IMR-90 (cell line): ENCODE measurements around the gene CAMK2G. TPM values are rescaled to one million over a fixed set of nuclear protein-coding genes. Genes with fewer than 3 reads are reported as not detected.

Experiments used
- ATAC-seq: fragments of 200-7000 bp; cut with Tn5 transposase; 2 replicates; pipeline ENCODE4 v1.9.1; 2020; ENCODE audit warnings: low read depth, mild to moderate bottlenecking, moderate library complexity
- BruUV-seq: library from RNA; stranded (reverse); fragments of 400-500 nt; replicated peaks from 2 replicates; lab custom pipeline; 2021; lab: Mats Ljungman, UMichigan
- CTCF ChIA-PET: fragments of 300-600 bp; formaldehyde crosslinking; extraction: SDS; loops from one replicate; lab custom pipeline; 2021; ENCODE audit warnings: antibody characterized with exemption; lab: Yijun Ruan, JAX
- POLR2A ChIA-PET: fragments of 300-600 bp; sonication (Branson Sonifier 250); formaldehyde crosslinking; loops from one replicate; lab custom pipeline; 2022; ENCODE audit warnings: antibody characterized with exemption; ENCODE audit not compliant: unreplicated experiment; lab: Charles Lee
- DNase-seq: peaks from one replicate; pipeline ENCODE4 v3.0.0; 2013
- H2AFZ ChIP-seq: replicated peaks from 2 replicates; pipeline ENCODE3; 2013; ENCODE audit warnings: low read length, mild to moderate bottlenecking; ENCODE audit not compliant: poor library complexity
- H2AK5ac ChIP-seq: 2 replicates; pipeline ENCODE4 v1.6.1; 2013; ENCODE audit warnings: low read depth, low read length, inconsistent platforms
- H2AK9ac ChIP-seq: replicated peaks from 2 replicates; pipeline ENCODE3; 2013; ENCODE audit warnings: mild to moderate bottlenecking, low read depth, low read length, moderate library complexity; ENCODE audit not compliant: poor library complexity
- H2BK120ac ChIP-seq: 2 replicates; pipeline ENCODE4 v1.6.1; 2013; ENCODE audit warnings: low read depth, low read length, inconsistent platforms
- H2BK15ac ChIP-seq: 3 replicates; pipeline ENCODE4 v1.6.1; 2013; ENCODE audit warnings: low read depth, low read length, inconsistent platforms
- H2BK20ac ChIP-seq: 2 replicates; pipeline ENCODE4 v1.6.1; 2013; ENCODE audit warnings: low read depth, mild to moderate bottlenecking, inconsistent platforms, low read length, moderate library complexity
- H2BK5ac ChIP-seq: 2 replicates; pipeline ENCODE4 v1.6.1; 2013; ENCODE audit warnings: mild to moderate bottlenecking, low read depth, low read length, inconsistent platforms; ENCODE audit not compliant: poor library complexity, severe bottlenecking
- H3K14ac ChIP-seq: replicated peaks from 2 replicates; pipeline ENCODE4 v1.6.1; 2013; ENCODE audit warnings: low read depth, low read length, inconsistent platforms
- H3K18ac ChIP-seq: 2 replicates; pipeline ENCODE4 v1.6.1; 2013; ENCODE audit warnings: low read depth, low read length, control low read depth
- H3K23ac ChIP-seq: 2 replicates; pipeline ENCODE4 v1.6.1; 2013; ENCODE audit warnings: low read depth, low read length, inconsistent platforms
- H3K27ac ChIP-seq: 2 replicates; pipeline ENCODE4 v1.5.1; 2013; ENCODE audit warnings: mild to moderate bottlenecking, control low read depth, low read length; ENCODE audit not compliant: insufficient read depth
- H3K27me3 ChIP-seq: 2 replicates; pipeline ENCODE4 v1.6.1; 2013; ENCODE audit warnings: low read length; ENCODE audit not compliant: control insufficient read depth, insufficient read depth
- H3K36me3 ChIP-seq: 2 replicates; pipeline ENCODE4 v1.6.1; 2013; ENCODE audit warnings: low read length, mixed read lengths; ENCODE audit not compliant: control insufficient read depth, insufficient read depth
- H3K4ac ChIP-seq: 2 replicates; pipeline ENCODE4 v1.6.1; 2013; ENCODE audit warnings: low read depth, low read length, inconsistent platforms
- H3K4me1 ChIP-seq: 2 replicates; pipeline ENCODE4 v1.6.1; 2013; ENCODE audit warnings: low read length, mixed read lengths; ENCODE audit not compliant: control insufficient read depth, insufficient read depth
- H3K4me2 ChIP-seq: 2 replicates; pipeline ENCODE4 v1.6.1; 2013; ENCODE audit warnings: low read depth, mild to moderate bottlenecking, control low read depth, low read length, moderate library complexity
- H3K4me3 ChIP-seq: 2 replicates; pipeline ENCODE4 v1.5.1; 2013; ENCODE audit warnings: low read depth, mild to moderate bottlenecking, control low read depth, low read length, moderate library complexity; ENCODE audit not compliant: insufficient read depth
- H3K56ac ChIP-seq: 2 replicates; pipeline ENCODE4 v1.6.1; 2013; ENCODE audit warnings: low read length, inconsistent platforms; ENCODE audit not compliant: insufficient read depth; ENCODE audit errors: extremely low read depth
- H3K79me1 ChIP-seq, 2 experiments: 2 replicates each; pipeline ENCODE4 v1.6.1; 2013; ENCODE audit warnings: low read length in 2 of 2, inconsistent platforms in 1 of 2, low read depth in 1 of 2
- H3K9ac ChIP-seq: 2 replicates; pipeline ENCODE4 v1.6.1; 2013; ENCODE audit warnings: low read depth, low read length, control low read depth
- H3K9me1 ChIP-seq: 2 replicates; pipeline ENCODE4 v1.6.1; 2013; ENCODE audit warnings: low read length, inconsistent platforms; ENCODE audit not compliant: insufficient read depth
- H3K9me3 ChIP-seq: 2 replicates; pipeline ENCODE4 v1.6.1; 2013; ENCODE audit warnings: low read length; ENCODE audit not compliant: control insufficient read depth, insufficient read depth
- H4K20me1 ChIP-seq: 2 replicates; pipeline ENCODE4 v1.6.1; 2013; ENCODE audit warnings: low read length, inconsistent platforms; ENCODE audit not compliant: insufficient read depth
- H4K5ac ChIP-seq: 2 replicates; pipeline ENCODE4 v1.6.1; 2013; ENCODE audit warnings: mild to moderate bottlenecking, low read depth, low read length, control low read depth
- H4K8ac ChIP-seq, 2 experiments: 2 replicates each; pipeline ENCODE4 v1.6.1; 2013; ENCODE audit warnings: low read depth in 2 of 2, low read length in 2 of 2, control low read depth in 1 of 2, inconsistent platforms in 1 of 2
- H4K91ac ChIP-seq: 2 replicates; pipeline ENCODE4 v1.6.1; 2013; ENCODE audit warnings: low read depth, low read length, inconsistent platforms; ENCODE audit not compliant: insufficient read depth
- BHLHE40 ChIP-seq: fragments of 150-350 bp; IDR thresholded peaks from 2 replicates; pipeline ENCODE4 v1.6.1; 2016; ENCODE audit warnings: mild to moderate bottlenecking, low read depth, low read length
- CEBPB ChIP-seq: IDR thresholded peaks from 2 replicates; pipeline ENCODE4 v1.6.1; 2012; ENCODE audit warnings: low read depth, low read length, improper control_type of control experiment
- RAD21 ChIP-seq: IDR thresholded peaks from 2 replicates; pipeline ENCODE4 v1.6.1; 2012; ENCODE audit warnings: low read length, improper control_type of control experiment
- RFX5 ChIP-seq: IDR thresholded peaks from 2 replicates; pipeline ENCODE4 v1.8.0; 2012; ENCODE audit warnings: low read depth, mild to moderate bottlenecking, low read length, moderate library complexity
- SMC3 ChIP-seq: fragments of 150-350 bp; IDR thresholded peaks from 2 replicates; pipeline ENCODE4 v1.6.1; 2016; ENCODE audit warnings: low read depth, mild to moderate bottlenecking, antibody characterized with exemption, low read length, moderate library complexity
- USF2 ChIP-seq: fragments of 150-350 bp; IDR thresholded peaks from 2 replicates; pipeline ENCODE4 v1.6.1; 2017; ENCODE audit warnings: mild to moderate bottlenecking, antibody characterized with exemption, low read length, low read depth
- WGBS, 2 experiments: methylation state at CpG; one replicate each; pipeline versions ENCODE4 v1.1.5 to v1.1.7; 2013; ENCODE audit warnings: missing lambda C conversion rate in 2 of 2; ENCODE audit not compliant: insufficient read length in 1 of 2; ENCODE audit errors: extremely low coverage in 2 of 2; 5-methylcytosine and 5-hydroxymethylcytosine counted together
- dilution Hi-C: fragments of 300-500 bp; cut with HindIII; formaldehyde crosslinking; loops from one replicate; pipeline ENCODE4 v1.14.3; 2018; ENCODE audit warnings: low sequenced_read_pairs; ENCODE audit not compliant: unreplicated experiment
- in situ Hi-C: fragments of 300-500 bp; cut with MboI; formaldehyde crosslinking; loops from 3 replicates; pipeline ENCODE4 v1.14.3; 2019; ENCODE audit warnings: low sequenced_read_pairs, inconsistent platforms, mixed read lengths
- intact Hi-C: fragments of 100-400 bp; cut with micrococcal nuclease; formaldehyde crosslinking; loops from 2 replicates; pipeline ENCODE4 v1.10.0; 2022
- polyA plus RNA-seq, 3 experiments: library from polyadenylated mRNA; depleted of rRNA; stranded (reverse); fragments of >200 nt; gene quantifications; 2 replicates each; pipeline ENCODE4 v1.2.3, GENCODE V29; 2012; ENCODE audit warnings: low replicate concordance in 1 of 3
- total RNA-seq: library from RNA; depleted of rRNA; stranded (reverse); fragments of >200 nt; gene quantifications from 2 replicates; pipeline ENCODE4 v1.2.3, GENCODE V29; 2012

CAMK2G gene
- total and polyA plus RNA-seq, 2 of the 4 experiments (the other 2 are of a cell fraction), result 20.4 to 25.4 TPM

GRCh38 chr10:73814276-73814895 lies 60.0 kb downstream of the CAMK2G start:
- intact Hi-C loops (no loop called here), dilution Hi-C loops (no loop called here), in situ Hi-C loops (no loop called here)
- H2BK120ac ChIP-seq, result no peak overlapping the region
- no peak overlapping the region for H2AFZ ChIP-seq
- H3K27me3 ChIP-seq, result no peaks in the 10 kb centered on the region
- ATAC-seq, result no peak
- H3K4me1 ChIP-seq, result peaks cover 12% of the 10 kb centered on the region
- CTCF ChIA-PET, result no interaction called here
- H3K79me1 ChIP-seq, result peaks cover 10 to 27% of the 10 kb centered on the region in 2 experiments; a peak in 3 of 4 replicates
- H3K9me3 ChIP-seq, result no peaks in the 10 kb centered on the region
- no peak overlapping the region for H2BK5ac ChIP-seq
- WGBS, 2 experiments, result 90% methylated on average over 3 of the region's 13 CpGs; no CpG with 5 or more reads in 1 of the 2 experiments
- H4K20me1 ChIP-seq, result no peaks in the 10 kb centered on the region
- H4K5ac ChIP-seq, result no peak overlapping the region
- no peak overlapping the region for H3K14ac ChIP-seq
- H2AK5ac ChIP-seq, result no peak overlapping the region; the same call in 1 of the 2 replicates
- no peak overlapping the region for H3K4me3 ChIP-seq
- no peak overlapping the region for H3K23ac ChIP-seq
- no peak overlapping the region for H4K8ac ChIP-seq
- no peak overlapping the region for H2BK20ac ChIP-seq
- no peak overlapping the region for H3K27ac ChIP-seq
- no peak overlapping the region for H3K9ac ChIP-seq
- peaks cover 14% of the 10 kb centered on the region for H3K9me1 ChIP-seq
- H3K4ac ChIP-seq, result no peak overlapping the region
- H2BK15ac ChIP-seq, result no peak overlapping the region
- no peak overlapping the region for H3K18ac ChIP-seq
- no peak for TF ChIP-seq RAD21
- no peak for TF ChIP-seq SMC3
- TF ChIP-seq BHLHE40, result no peak
- TF ChIP-seq RFX5, result no peak
- TF ChIP-seq USF2, result no peak
- TF ChIP-seq CEBPB, result no peak
- H2AK9ac ChIP-seq, result no peak overlapping the region
- no peak overlapping the region for H3K4me2 ChIP-seq
- DNase-seq, result no peak
- no peak overlapping the region for H3K56ac ChIP-seq
- no TSS peak for BruUV-seq
- no peak overlapping the region for H4K91ac ChIP-seq
- H3K36me3 ChIP-seq, result peaks cover 23% of the 10 kb centered on the region
- POLR2A ChIA-PET, result no interaction called here
